Vagina (tissue), 2 donors: ENCODE results near the gene TKTL1. TPM values are rescaled to one million over a fixed set of nuclear protein-coding genes. Genes with fewer than 3 reads are reported as not detected.

Experiments used
- DNase-seq, 2 donors: peaks; one replicate each; pipeline ENCODE4 v3.0.0-alpha.2; 2017; ENCODE audit errors: extremely low spot score in 2 of 2
- H3K27ac ChIP-seq: fragments of 200-600 bp; sonication (generic); one replicate; pipeline ENCODE4 v1.5.1; 2019
- H3K27me3 ChIP-seq: fragments of 200-600 bp; sonication (generic); one replicate; pipeline ENCODE4 v1.5.1; 2019
- H3K36me3 ChIP-seq, 2 donors: fragments of 200-600 bp; sonication (generic); one replicate each; pipeline ENCODE4 v1.5.1; 2017 to 2019
- H3K4me1 ChIP-seq: fragments of 200-600 bp; sonication (generic); one replicate; pipeline ENCODE4 v1.5.1; 2019
- H3K4me3 ChIP-seq, 2 donors: fragments of 200-600 bp; sonication (generic); 1 replicate in 1 of 2; 2 replicates in 1 of 2; pipeline ENCODE4 v1.5.1; 2016 to 2019
- H3K9me3 ChIP-seq: fragments of 200-600 bp; sonication (generic); one replicate; pipeline ENCODE4 v1.5.1; 2019
- POLR2A ChIP-seq, 2 donors: fragments of 450-650 bp; IDR thresholded peaks; one replicate each; pipeline ENCODE4 v1.6.1; 2017; ENCODE audit warnings: antibody characterized with exemption in 2 of 2, mild to moderate bottlenecking in 2 of 2, moderate library complexity in 2 of 2
- POLR2AphosphoS5 ChIP-seq, 2 donors: sonication (generic); formaldehyde crosslinking; IDR thresholded peaks; one replicate each; pipeline ENCODE4 v1.9.0; 2017; ENCODE audit warnings: antibody characterized with exemption in 2 of 2, mild to moderate bottlenecking in 2 of 2, low read depth in 1 of 2; ENCODE audit not compliant: insufficient read depth in 1 of 2
- intact Hi-C: fragments of 100-400 bp; cut with DNase I; formaldehyde crosslinking; loops from one replicate; pipeline ENCODE4 v1.15.1; 2023
- total RNA-seq: library from RNA; depleted of rRNA; stranded (reverse); fragments of >200 nt; gene quantifications from one replicate; pipeline ENCODE4 v1.2.3, GENCODE V29; 2016
- TF ChIP-seq, protein P1 (sequence below), 3 experiments: fragments of 450-650 bp in 2 of 3; fragments of 200-600 bp in 1 of 3; sonication (generic) in 1 of 3; IDR thresholded peaks; one replicate each; pipeline ENCODE4 v1.5.1; 2017 to 2019; ENCODE audit warnings: antibody characterized with exemption in 3 of 3, mild to moderate bottlenecking in 2 of 3, moderate library complexity in 2 of 3

Gene TKTL1
- total RNA-seq, 1 donor from 2014 or later, result not detected

- no peak overlapping the region for H3K27ac ChIP-seq
- DNase-seq, result no peak
- no peaks in the 10 kb centered on the region for H3K9me3 ChIP-seq
- TF ChIP-seq, protein P1, sequence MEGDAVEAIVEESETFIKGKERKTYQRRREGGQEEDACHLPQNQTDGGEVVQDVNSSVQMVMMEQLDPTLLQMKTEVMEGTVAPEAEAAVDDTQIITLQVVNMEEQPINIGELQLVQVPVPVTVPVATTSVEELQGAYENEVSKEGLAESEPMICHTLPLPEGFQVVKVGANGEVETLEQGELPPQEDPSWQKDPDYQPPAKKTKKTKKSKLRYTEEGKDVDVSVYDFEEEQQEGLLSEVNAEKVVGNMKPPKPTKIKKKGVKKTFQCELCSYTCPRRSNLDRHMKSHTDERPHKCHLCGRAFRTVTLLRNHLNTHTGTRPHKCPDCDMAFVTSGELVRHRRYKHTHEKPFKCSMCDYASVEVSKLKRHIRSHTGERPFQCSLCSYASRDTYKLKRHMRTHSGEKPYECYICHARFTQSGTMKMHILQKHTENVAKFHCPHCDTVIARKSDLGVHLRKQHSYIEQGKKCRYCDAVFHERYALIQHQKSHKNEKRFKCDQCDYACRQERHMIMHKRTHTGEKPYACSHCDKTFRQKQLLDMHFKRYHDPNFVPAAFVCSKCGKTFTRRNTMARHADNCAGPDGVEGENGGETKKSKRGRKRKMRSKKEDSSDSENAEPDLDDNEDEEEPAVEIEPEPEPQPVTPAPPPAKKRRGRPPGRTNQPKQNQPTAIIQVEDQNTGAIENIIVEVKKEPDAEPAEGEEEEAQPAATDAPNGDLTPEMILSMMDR (IDR thresholded peaks at IDR 0.05), result no peak
- TF ChIP-seq POLR2AphosphoS5 (IDR thresholded peaks at IDR 0.05; ENCODE audit: insufficient read depth in 1 of 2, low read depth in 1 of 2) (no peak), POLR2A (IDR thresholded peaks at IDR 0.05) (no peak)
- H3K4me1 ChIP-seq, result no peaks in the 10 kb centered on the region
- H3K27me3 ChIP-seq, result no peaks in the 10 kb centered on the region
- no peaks in the 10 kb centered on the region for H3K36me3 ChIP-seq
- H3K4me3 ChIP-seq, result no peak overlapping the region
- intact Hi-C loops, result no loop called here
Observed at GRCh38 chrX:154309041-154309775, 13.6 kb downstream of the TKTL1 start.

- intact Hi-C loops, result no loop called here
- Histone ChIP-seq H3K36me3 (no peaks in the 10 kb centered on the region), H3K9me3 (no peaks in the 10 kb centered on the region), H3K4me3 (no peak overlapping the region), H3K4me1 (no peaks in the 10 kb centered on the region), H3K27ac (no peak overlapping the region), H3K27me3 (no peaks in the 10 kb centered on the region)
- no peak for DNase-seq
- TF ChIP-seq, protein P1 (IDR thresholded peaks at IDR 0.05), result no peak
- no peak for TF ChIP-seq POLR2AphosphoS5 (IDR thresholded peaks at IDR 0.05; ENCODE audit: insufficient read depth in 1 of 2, low read depth in 1 of 2)
- no peak for TF ChIP-seq POLR2A (IDR thresholded peaks at IDR 0.05)
Observed at GRCh38 chrX:154310616-154311536, 15.3 kb downstream of the TKTL1 start.

DNA sequence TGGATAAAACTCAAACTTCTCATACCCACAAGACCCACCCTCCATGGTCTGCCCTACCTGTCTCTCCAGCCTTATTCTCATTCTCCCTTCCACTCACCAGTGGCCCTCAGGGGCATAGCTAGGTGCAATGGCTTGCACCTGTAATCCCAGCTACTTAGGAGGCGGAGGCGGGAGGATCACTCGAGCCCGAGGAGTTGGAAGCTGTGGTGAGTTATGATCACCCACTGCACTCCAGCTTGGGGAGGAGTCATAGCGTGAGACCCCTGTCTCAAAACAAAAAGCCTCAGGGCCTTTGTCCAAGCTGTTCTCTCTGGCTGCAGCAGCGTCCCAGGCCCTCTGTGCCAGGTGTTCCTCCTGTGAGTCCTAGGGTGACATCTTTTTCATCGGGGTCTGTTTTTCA lies 16.5 kb downstream of the TKTL1 start:
- no peak for TF ChIP-seq POLR2A (IDR thresholded peaks at IDR 0.05)
- TF ChIP-seq, protein P1 (IDR thresholded peaks at IDR 0.05), result no peak
- TF ChIP-seq POLR2AphosphoS5 (IDR thresholded peaks at IDR 0.05; ENCODE audit: insufficient read depth in 1 of 2, low read depth in 1 of 2), result no peak
- intact Hi-C loops, result no loop called here
- no peaks in the 10 kb centered on the region for H3K27me3 ChIP-seq

DNA sequence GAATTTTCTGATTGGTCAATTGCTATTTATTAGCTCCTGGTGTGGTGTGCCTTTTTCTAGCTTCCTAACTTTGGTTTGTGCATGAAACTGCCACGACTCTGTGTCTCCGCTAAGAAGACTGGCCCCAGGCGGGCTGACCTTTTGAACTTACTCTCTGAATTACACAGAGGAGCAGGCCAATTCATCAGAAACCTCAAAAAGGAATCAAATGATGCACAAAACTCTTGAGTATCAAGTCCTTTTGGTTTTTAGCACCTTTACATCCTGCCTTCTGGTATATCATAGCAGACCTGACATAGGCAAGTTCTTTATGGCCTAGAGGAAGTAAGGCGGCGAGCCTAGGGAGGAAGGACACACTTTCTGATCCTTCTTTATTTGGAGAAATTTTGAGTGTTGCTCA lies 17.6 kb downstream of the TKTL1 start:
- Histone ChIP-seq H3K9me3 (no peaks in the 10 kb centered on the region), H3K27me3 (no peaks in the 10 kb centered on the region), H3K27ac (no peak overlapping the region), H3K36me3 (no peaks in the 10 kb centered on the region), H3K4me3 (no peak overlapping the region), H3K4me1 (no peaks in the 10 kb centered on the region)
- DNase-seq, result no peak
- TF ChIP-seq POLR2AphosphoS5 (IDR thresholded peaks at IDR 0.05; ENCODE audit: insufficient read depth in 1 of 2, low read depth in 1 of 2) (no peak), POLR2A (IDR thresholded peaks at IDR 0.05) (no peak)
- TF ChIP-seq, protein P1 (IDR thresholded peaks at IDR 0.05), result no peak
- intact Hi-C loops, result no loop called here

More for the DNA sequence above, 16.5 kb downstream of the TKTL1 start:
- H3K4me1 ChIP-seq, result no peaks in the 10 kb centered on the region
- DNase-seq, result no peak
- H3K27ac ChIP-seq, result no peak overlapping the region
- no peak overlapping the region for H3K4me3 ChIP-seq
- H3K36me3 ChIP-seq, result no peaks in the 10 kb centered on the region
- H3K9me3 ChIP-seq, result no peaks in the 10 kb centered on the region
